ENCODE results near the gene SEMA4G. TPM values are rescaled to one million over a fixed set of nuclear protein-coding genes. Genes with fewer than 3 reads are reported as not detected.
A peak's percentile ranks its signal among the peaks of the same experiment; 100 is the strongest.

The SEMA4G gene
- polyA plus RNA-seq, 1 experiment: 4.2 TPM

DNA sequence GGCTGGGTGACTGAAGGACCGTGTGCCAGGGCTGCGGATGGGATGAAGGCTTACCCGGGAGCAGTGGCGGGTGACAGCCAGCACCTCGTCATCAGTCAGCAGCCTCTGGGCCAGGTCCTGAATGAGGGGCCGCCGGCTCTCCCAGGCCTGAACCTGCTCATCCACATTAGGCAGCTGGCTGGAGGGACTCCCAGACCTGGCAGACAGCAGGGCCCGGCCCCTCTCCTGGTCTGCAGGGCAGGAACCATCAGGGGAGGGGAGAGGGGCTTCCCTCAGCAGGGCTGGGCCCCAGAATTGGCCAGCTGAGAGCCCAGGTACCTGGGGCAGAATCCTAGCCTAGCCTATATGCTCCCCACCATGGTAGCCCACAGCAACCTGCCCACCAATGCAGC lies 46.3 kb downstream of the SEMA4G start:
- TF ChIP-seq, protein P1, sequence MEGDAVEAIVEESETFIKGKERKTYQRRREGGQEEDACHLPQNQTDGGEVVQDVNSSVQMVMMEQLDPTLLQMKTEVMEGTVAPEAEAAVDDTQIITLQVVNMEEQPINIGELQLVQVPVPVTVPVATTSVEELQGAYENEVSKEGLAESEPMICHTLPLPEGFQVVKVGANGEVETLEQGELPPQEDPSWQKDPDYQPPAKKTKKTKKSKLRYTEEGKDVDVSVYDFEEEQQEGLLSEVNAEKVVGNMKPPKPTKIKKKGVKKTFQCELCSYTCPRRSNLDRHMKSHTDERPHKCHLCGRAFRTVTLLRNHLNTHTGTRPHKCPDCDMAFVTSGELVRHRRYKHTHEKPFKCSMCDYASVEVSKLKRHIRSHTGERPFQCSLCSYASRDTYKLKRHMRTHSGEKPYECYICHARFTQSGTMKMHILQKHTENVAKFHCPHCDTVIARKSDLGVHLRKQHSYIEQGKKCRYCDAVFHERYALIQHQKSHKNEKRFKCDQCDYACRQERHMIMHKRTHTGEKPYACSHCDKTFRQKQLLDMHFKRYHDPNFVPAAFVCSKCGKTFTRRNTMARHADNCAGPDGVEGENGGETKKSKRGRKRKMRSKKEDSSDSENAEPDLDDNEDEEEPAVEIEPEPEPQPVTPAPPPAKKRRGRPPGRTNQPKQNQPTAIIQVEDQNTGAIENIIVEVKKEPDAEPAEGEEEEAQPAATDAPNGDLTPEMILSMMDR (IDR thresholded peaks at IDR 0.05; ENCODE audit: insufficient read depth, low read depth, low read length): no peak
- ChIA-PET CTCF (interaction anchor here (0.8 to 7.6 kb wide), 12 partner anchors 14 to 126 kb away, joined by 3 to 479 read pairs (median 17); partner anchors contain the start of genes KAZALD1, LZTS2, MRPL43 and PDZD7), POLR2A (interaction anchor here (0.5 kb wide), 1 partner anchor 18 kb away, joined by 3 read pairs; no protein-coding TSS in a partner anchor)
- no peak overlapping the region for H3K4me3 ChIP-seq (ENCODE audit: low read depth, low read length)
- no peaks in the 10 kb centered on the region for H3K27me3 ChIP-seq (ENCODE audit: control insufficient read depth, insufficient read depth, low read length)
- H3K36me3 ChIP-seq (ENCODE audit: control insufficient read depth, insufficient read depth, low read length): no peaks in the 10 kb centered on the region
- DNase-seq (ENCODE audit: low read depth): no peak

DNA sequence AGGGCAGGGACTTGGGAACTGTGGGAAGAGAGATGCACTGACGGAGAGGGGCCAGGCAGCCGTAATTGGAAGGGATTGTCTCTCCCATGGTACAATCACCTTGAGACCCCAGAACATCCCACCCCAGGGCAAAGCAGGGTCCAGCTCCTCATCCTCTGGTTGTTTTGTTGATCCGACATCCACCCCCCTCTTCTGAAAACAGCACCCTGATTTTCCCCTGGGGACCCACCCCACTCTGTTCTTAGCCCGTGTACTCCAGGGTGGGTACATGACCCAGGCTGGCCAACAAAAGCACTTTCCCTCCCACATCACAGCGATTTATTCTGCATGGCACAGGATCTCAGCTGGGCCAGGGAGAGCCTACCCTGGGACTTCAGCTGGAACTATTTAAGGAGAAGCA lies 47.5 kb downstream of the SEMA4G start:
- TF ChIP-seq, protein P1 (IDR thresholded peaks at IDR 0.05; ENCODE audit: insufficient read depth, low read depth, low read length): no peak
- H3K4me3 ChIP-seq (ENCODE audit: low read depth, low read length): no peak overlapping the region
- no peaks in the 10 kb centered on the region; the same call in 1 of the 2 replicates for H3K27me3 ChIP-seq (ENCODE audit: control insufficient read depth, insufficient read depth, low read length)
- ChIA-PET CTCF (interaction anchor here (1.0 to 7.6 kb wide), 6 partner anchors 13 to 125 kb away, joined by 3 to 479 read pairs (median 49); partner anchors contain the start of genes LZTS2, MRPL43, PDZD7 and SFXN3), POLR2A (no interaction called here)
- DNase-seq (ENCODE audit: low read depth): no peak
- H3K36me3 ChIP-seq (ENCODE audit: control insufficient read depth, insufficient read depth, low read length): no peaks in the 10 kb centered on the region

DNA sequence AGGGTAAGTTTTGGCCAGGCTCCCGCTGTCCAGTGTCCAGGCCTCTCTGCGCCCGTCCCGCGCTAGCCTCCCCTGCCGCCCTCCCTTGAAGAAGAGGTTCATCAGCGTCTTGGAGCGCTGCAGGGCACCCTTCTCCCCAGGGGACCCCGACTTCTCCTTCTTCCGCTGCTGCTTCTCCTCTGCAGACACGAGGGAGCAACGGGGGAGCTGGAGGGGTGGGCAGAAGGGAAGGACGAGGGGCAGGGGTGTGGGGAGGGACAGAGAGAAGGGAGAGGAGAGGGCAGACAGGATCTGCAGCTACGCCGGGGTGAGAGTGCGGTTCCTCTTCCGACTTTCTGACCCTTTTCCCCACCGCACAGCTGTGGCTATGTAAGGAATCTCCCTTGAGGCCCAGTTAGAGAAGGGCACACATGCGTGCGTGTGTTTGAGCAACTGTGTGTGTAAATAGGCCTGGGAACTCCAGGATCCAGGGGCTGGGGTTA lies 48.9 kb downstream of the SEMA4G start:
- Histone ChIP-seq H3K4me3 (ENCODE audit: low read depth, low read length) (no peak overlapping the region), H3K27me3 (ENCODE audit: control insufficient read depth, insufficient read depth, low read length) (no peaks in the 10 kb centered on the region; the same call in 1 of the 2 replicates), H3K36me3 (ENCODE audit: control insufficient read depth, insufficient read depth, low read length) (no peaks in the 10 kb centered on the region)
- DNase-seq (ENCODE audit: low read depth): no peak
- POLR2A ChIA-PET: no interaction called here
- CTCF ChIA-PET: interaction anchor here (0.7 to 7.6 kb wide), 13 partner anchors 12 to 605 kb away, joined by 3 to 479 read pairs (median 9); partner anchors contain the start of genes KAZALD1, LZTS2, MRPL43 and PDZD7
- TF ChIP-seq, protein P1 (IDR thresholded peaks at IDR 0.05; ENCODE audit: insufficient read depth, low read depth, low read length): no peak

DNA sequence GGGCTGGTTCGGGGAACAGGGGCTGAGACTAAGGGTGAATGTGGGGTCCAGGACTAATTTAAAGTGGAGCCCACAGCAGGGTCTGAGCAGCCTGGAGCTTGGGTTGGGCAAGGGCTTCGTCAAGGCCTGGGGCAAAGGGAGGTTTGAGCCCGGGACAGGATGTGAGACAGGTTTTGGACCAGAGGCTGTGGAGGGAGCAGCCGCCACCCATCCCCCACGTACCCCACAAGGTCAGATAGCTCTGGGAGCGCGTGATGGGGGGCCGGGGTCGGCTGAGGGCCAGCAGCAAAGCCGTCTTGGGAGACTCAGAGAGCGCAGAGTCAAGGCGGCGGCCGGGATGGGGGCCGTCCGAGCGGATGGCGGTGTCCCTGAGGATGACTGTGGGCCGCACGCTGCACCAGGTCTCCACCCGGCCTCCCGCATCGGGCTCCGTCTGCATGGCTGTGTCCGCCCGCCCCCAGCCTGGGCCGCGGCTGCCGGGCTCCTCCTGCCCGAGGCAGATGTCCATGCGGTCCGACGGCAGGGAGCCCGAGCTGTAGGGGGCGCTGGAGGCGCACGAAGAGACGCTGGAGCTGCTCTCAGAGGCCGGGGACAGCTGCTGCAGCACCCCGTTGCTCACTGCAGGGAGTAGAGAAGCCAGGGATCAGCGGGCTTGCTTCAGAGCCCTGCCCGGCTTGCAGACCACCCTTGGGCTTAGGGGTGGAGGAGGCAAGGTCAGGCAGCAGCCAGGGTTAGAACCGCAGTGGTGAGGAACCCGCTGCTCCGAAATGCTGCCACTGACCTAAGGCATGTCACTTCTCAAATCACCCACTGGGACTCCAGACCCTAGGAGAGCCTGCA lies 49.5 kb downstream of the SEMA4G start:
- CTCF ChIA-PET: interaction anchor here (0.6 to 7.6 kb wide), 17 partner anchors 11 to 606 kb away, joined by 3 to 479 read pairs (median 4); partner anchors contain the start of genes KAZALD1, LZTS2, MRPL43 and PDZD7
- Histone ChIP-seq H3K36me3 (ENCODE audit: control insufficient read depth, insufficient read depth, low read length) (no peaks in the 10 kb centered on the region), H3K4me3 (ENCODE audit: low read depth, low read length) (no peak overlapping the region), H3K27me3 (ENCODE audit: control insufficient read depth, insufficient read depth, low read length) (no peaks in the 10 kb centered on the region; the same call in 1 of the 2 replicates)
- DNase-seq (ENCODE audit: low read depth): no peak
- TF ChIP-seq, protein P1 (IDR thresholded peaks at IDR 0.05; ENCODE audit: insufficient read depth, low read depth, low read length): peak; percentile 86
- POLR2A ChIA-PET: no interaction called here

Small RNAs within 50 kb of the gene (small RNA-seq; reads per million reads assigned to genes)
- not detected for gene MIR608 (ENCODE audit: insufficient read length, low read depth, low replicate concordance)

Other genes with a start within 250 kb of the SEMA4G start
- not detected in 2 replicates for gene PAX2, start 223.9 kb upstream of the SEMA4G start, polyA plus RNA-seq (2011; rRNA removed)
- 6.8 and 10.1 TPM in 2 replicates for gene SLF2, start 56.5 kb upstream of the SEMA4G start, polyA plus RNA-seq (2011; rRNA removed)
- 77.3 and 123 TPM in 2 replicates for gene MRPL43, start 18.0 kb downstream of the SEMA4G start, polyA plus RNA-seq (2011; rRNA removed)
- gene TWNK, start 18.0 kb downstream of the SEMA4G start, polyA plus RNA-seq (2011; rRNA removed): 4.7 and 5.5 TPM in 2 replicates
- gene LZTS2, start 30.3 kb downstream of the SEMA4G start, polyA plus RNA-seq (2011; rRNA removed): 47.5 and 81.5 TPM in 2 replicates
- 0.53 and 0.86 TPM in 2 replicates for gene PDZD7, start 61.6 kb downstream of the SEMA4G start, polyA plus RNA-seq (2011; rRNA removed)
- 100 and 125 TPM in 2 replicates for gene SFXN3, start 61.7 kb downstream of the SEMA4G start, polyA plus RNA-seq (2011; rRNA removed)
- gene KAZALD1, start 92.5 kb downstream of the SEMA4G start, polyA plus RNA-seq (2011; rRNA removed): 21.4 and 32.4 TPM in 2 replicates
- gene TLX1, start 161.8 kb downstream of the SEMA4G start, polyA plus RNA-seq (2011; rRNA removed): not detected in 2 replicates

Data from BJ (cell line).